ENCODE data around the gene LPCAT2. TPM values are rescaled to one million over a fixed set of nuclear protein-coding genes. Genes with fewer than 3 reads are reported as not detected.

LPCAT2 gene
- polyA plus RNA-seq, 1 donor from 2014 or later: 0.59 TPM

- no peak overlapping the region for H3K4me2 ChIP-seq (ENCODE audit: low read length)
- H3K36me3 ChIP-seq (ENCODE audit: insufficient read depth, low read length): no peaks in the 10 kb centered on the region
- no peak overlapping the region for H2AFZ ChIP-seq (ENCODE audit: low read depth, low read length)
- H3K9ac ChIP-seq (ENCODE audit: low read length): no peak overlapping the region
- H3K79me2 ChIP-seq (replicated peaks; ENCODE audit: insufficient read depth, low read length): no peaks in the 10 kb centered on the region
- TF ChIP-seq TAF1 (IDR thresholded peaks at IDR 0.05; ENCODE audit: low read depth) (no peak), REST (IDR thresholded peaks at IDR 0.05; ENCODE audit: borderline replicate concordance) (no peak), EP300 (conservative IDR thresholded peaks at IDR 0.05; ENCODE audit: poor library complexity, severe bottlenecking) (no peak), RAD21 (conservative IDR thresholded peaks at IDR 0.05) (no peak), SMC3 (conservative IDR thresholded peaks at IDR 0.05; ENCODE audit: poor library complexity) (no peak), POLR2AphosphoS5 (IDR thresholded peaks at IDR 0.05) (no peak), MXI1 (conservative IDR thresholded peaks at IDR 0.05; ENCODE audit: poor library complexity, severe bottlenecking) (no peak)
- no peaks in the 10 kb centered on the region for H3F3A ChIP-seq (ENCODE audit: insufficient read depth, low read length, poor library complexity, severe bottlenecking)
- H4K20me1 ChIP-seq (ENCODE audit: insufficient read depth): no peaks in the 10 kb centered on the region
- no peak overlapping the region for H3K4me3 ChIP-seq (ENCODE audit: low read length)
- H3K9me3 ChIP-seq (ENCODE audit: low read length): no peaks in the 10 kb centered on the region
- H3K27ac ChIP-seq (ENCODE audit: low read length): no peak overlapping the region
- no peaks in the 10 kb centered on the region for H3K27me3 ChIP-seq (ENCODE audit: insufficient read depth, low read depth, low read length)
- no peaks in the 10 kb centered on the region for H3K9me2 ChIP-seq (ENCODE audit: insufficient read depth, low read length)
Observed at GRCh38 chr16:55492756-55493380, 16.0 kb upstream of the LPCAT2 start.

- Histone ChIP-seq H3K79me2 (replicated peaks; ENCODE audit: insufficient read depth, low read length) (no peaks in the 10 kb centered on the region), H3K9ac (ENCODE audit: low read length) (no peak overlapping the region), H3K9me2 (ENCODE audit: insufficient read depth, low read length) (no peaks in the 10 kb centered on the region)
Observed at GRCh38 chr16:55494994-55495421, 13.9 kb upstream of the LPCAT2 start.

More at GRCh38 chr16:55494994-55495421, 13.9 kb upstream of the LPCAT2 start:
- Histone ChIP-seq H3K27ac (ENCODE audit: low read length) (no peak overlapping the region), H4K20me1 (ENCODE audit: insufficient read depth) (no peaks in the 10 kb centered on the region), H2AFZ (ENCODE audit: low read depth, low read length) (no peak overlapping the region), H3F3A (ENCODE audit: insufficient read depth, low read length, poor library complexity, severe bottlenecking) (no peaks in the 10 kb centered on the region), H3K9me3 (ENCODE audit: low read length) (no peaks in the 10 kb centered on the region), H3K4me2 (ENCODE audit: low read length) (no peak overlapping the region), H3K4me3 (ENCODE audit: low read length) (no peak overlapping the region), H3K36me3 (ENCODE audit: insufficient read depth, low read length) (no peaks in the 10 kb centered on the region), H3K27me3 (ENCODE audit: insufficient read depth, low read depth, low read length) (no peaks in the 10 kb centered on the region)
- TF ChIP-seq RAD21 (conservative IDR thresholded peaks at IDR 0.05): no peak
- TF ChIP-seq MXI1 (conservative IDR thresholded peaks at IDR 0.05; ENCODE audit: poor library complexity, severe bottlenecking): no peak
- TF ChIP-seq SMC3 (conservative IDR thresholded peaks at IDR 0.05; ENCODE audit: poor library complexity): no peak
- TF ChIP-seq EZH2 (IDR thresholded peaks at IDR 0.05; ENCODE audit: borderline replicate concordance, insufficient read depth, low read length, poor library complexity, severe bottlenecking): no peak
- TF ChIP-seq EP300 (conservative IDR thresholded peaks at IDR 0.05; ENCODE audit: poor library complexity, severe bottlenecking): no peak
- TF ChIP-seq TAF1 (IDR thresholded peaks at IDR 0.05; ENCODE audit: low read depth): no peak
- no peak for TF ChIP-seq POLR2AphosphoS5 (IDR thresholded peaks at IDR 0.05)
- no peak for TF ChIP-seq REST (IDR thresholded peaks at IDR 0.05; ENCODE audit: borderline replicate concordance)
- TF ChIP-seq CTCF (IDR thresholded peaks at IDR 0.05; ENCODE audit: poor library complexity, severe bottlenecking): no peak

All from neural cell (in vitro differentiated cells).